ENCODE measurements around the gene CTDSPL.
"Not testable (repeated sequence)": the region's sequence is repeated elsewhere in the genome, so short reads cannot be mapped to it uniquely, and the experiment has no call there.

CTDSPL gene, protein sequence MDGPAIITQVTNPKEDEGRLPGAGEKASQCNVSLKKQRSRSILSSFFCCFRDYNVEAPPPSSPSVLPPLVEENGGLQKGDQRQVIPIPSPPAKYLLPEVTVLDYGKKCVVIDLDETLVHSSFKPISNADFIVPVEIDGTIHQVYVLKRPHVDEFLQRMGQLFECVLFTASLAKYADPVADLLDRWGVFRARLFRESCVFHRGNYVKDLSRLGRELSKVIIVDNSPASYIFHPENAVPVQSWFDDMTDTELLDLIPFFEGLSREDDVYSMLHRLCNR

DNA sequence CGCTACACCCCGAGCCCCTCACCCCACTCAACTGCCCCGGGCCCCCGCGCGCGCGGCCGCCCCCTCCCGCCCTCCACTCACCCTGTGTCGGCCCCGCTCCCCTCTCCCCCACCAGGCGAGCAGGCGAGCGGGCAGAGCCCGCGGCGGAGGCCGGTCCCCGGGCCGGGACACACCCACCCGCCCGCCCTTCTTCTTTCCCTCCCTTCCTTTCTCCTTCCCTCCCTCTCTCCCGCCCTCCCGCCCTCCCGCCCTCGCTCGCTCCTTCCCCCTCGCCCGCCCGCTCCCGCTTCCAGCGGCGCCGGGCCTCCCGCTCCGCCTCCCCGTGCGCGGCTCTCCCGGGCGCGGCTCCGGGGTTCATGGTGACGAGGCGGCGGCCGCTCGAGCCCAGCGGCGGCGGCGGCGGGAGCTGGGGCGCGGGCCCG, at the start of gene CTDSPL:
Gene CTDSPL (plus strand): TSS at position 261 of the 422 bp plus-strand sequence. CDS start 320 bp downstream, outside the sequence.
- in situ Hi-C loops (cut with HindIII; ENCODE audit: low pct_unique_long_range_greater_than_20kb, low sequenced_read_pairs), result no loop called here
- no peak for TF ChIP-seq JUND (IDR thresholded peaks at IDR 0.05; ENCODE audit: low read depth)
- DNase-seq (ENCODE audit: low read depth in 1 of 2, low spot score in 1 of 2), result peak; percentile 65 to 83

DNA sequence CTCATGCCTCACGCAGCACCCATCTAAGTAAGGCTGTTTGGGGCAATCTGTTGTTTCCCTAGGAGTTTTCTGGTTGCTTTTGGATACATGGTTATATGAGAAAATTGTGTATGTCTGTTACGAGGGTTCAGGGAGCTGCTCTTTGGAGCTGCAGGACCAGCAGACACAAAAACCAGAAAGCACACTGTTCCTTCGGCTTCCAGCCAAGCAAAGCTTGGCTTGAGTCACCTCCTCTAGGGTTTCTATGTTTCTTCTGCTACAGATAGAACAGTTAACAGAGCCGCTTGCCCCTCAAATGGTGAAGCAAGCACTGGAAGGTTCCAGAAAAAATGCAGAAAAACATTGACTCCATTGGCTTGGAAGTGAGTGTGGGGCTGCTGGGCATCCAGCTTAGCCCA, 49.2 kb upstream of the CTDSPL start:
- no peak for TF ChIP-seq JUND (IDR thresholded peaks at IDR 0.05; ENCODE audit: low read depth)
- in situ Hi-C loops (cut with HindIII; ENCODE audit: low pct_unique_long_range_greater_than_20kb, low sequenced_read_pairs), result no loop called here

DNA sequence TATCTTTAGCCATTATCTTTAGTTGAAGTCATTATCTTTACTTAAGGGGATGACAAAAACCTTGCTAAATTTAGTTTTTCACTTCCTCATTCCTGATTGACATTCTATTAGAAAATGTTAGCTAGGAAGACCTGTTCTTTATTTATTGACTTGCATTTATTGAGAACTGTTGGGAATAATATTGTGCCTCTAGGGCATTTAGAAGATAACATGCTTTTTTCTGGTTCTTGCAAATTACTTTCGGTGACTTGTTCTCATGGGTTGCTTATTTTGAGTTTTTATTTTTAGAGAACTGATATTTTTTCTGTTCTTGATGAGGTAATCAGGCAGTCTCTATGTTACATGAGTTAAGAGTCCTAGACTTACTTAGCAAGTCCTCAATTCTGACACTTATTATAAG, 48.3 kb upstream of the CTDSPL start:
- no peak for DNase-seq (ENCODE audit: low read depth in 1 of 2, low spot score in 1 of 2)
- in situ Hi-C loops (cut with HindIII; ENCODE audit: low pct_unique_long_range_greater_than_20kb, low sequenced_read_pairs), result no loop called here
- TF ChIP-seq JUND (IDR thresholded peaks at IDR 0.05; ENCODE audit: low read depth), result no peak

More for the DNA sequence above, 49.2 kb upstream of the CTDSPL start:
- DNase-seq (ENCODE audit: low read depth in 1 of 2, low spot score in 1 of 2), result no peak

DNA sequence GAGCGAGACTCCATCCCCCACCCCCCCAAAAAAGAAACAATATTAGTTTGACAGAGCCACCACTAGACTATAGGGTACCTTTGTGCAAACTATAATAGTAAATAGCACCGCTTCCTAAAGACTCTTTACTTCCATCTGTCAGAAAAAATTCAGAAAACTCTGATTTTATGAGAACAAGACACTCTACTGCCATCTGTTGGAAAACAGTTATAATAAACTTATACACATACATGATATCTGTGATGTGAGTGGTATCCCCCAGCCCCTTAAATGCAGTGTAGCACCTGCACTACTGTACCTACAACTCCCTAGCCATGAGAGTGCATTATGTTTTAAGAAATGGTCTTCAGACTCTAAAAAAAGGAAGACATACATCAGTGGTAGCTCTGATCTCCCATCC, 47.1 kb upstream of the CTDSPL start:
- DNase-seq (ENCODE audit: low read depth in 1 of 2, low spot score in 1 of 2), result no peak
- in situ Hi-C loops (cut with HindIII; ENCODE audit: low pct_unique_long_range_greater_than_20kb, low sequenced_read_pairs), result no loop called here
- no peak for TF ChIP-seq JUND (IDR thresholded peaks at IDR 0.05; ENCODE audit: low read depth)

DNA sequence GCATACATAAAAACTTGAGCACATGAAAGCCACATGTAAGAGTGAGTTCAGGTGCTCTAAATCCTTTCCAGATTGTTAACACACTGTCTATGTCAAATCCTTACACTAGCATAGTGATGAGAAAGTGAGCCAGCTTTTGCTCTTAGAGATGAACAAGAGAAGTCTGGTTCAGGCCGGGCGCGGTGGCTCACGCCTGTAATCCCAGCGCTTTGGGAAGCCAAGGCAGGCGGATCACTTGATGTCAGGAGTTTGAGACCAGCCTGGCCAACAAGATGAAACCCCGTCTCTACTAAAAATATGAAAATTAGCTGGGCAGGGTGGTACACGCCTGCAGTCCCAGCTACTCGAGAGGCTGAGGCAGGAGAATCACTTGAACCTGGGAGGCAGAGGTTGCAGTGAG, 46.5 kb upstream of the CTDSPL start:
- DNase-seq (ENCODE audit: low read depth in 1 of 2, low spot score in 1 of 2); in situ Hi-C loops (cut with HindIII; ENCODE audit: low pct_unique_long_range_greater_than_20kb, low sequenced_read_pairs): not testable (repeated sequence)

DNA sequence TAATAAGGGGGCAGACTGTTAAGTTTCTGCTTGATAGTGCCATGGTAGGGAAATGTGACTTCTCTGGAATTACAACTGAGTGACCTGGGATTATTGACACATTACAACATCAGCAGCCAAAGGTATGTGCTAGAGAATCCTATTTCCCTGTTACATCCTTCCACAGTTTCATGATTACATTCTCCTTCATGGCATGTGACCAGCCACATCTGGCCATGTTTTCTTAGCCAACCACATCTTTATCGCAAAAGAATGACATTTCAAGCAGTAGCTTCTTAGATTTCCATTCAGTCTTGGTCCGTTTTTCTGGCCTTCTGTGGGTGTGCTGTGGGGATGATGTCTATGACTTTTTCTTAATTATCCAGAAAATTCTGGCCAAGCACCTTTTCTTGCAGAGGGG, 45.4 kb upstream of the CTDSPL start:
- TF ChIP-seq JUND (IDR thresholded peaks at IDR 0.05; ENCODE audit: low read depth), result no peak
- in situ Hi-C loops (cut with HindIII; ENCODE audit: low pct_unique_long_range_greater_than_20kb, low sequenced_read_pairs), result no loop called here
- DNase-seq (ENCODE audit: low read depth in 1 of 2, low spot score in 1 of 2), result peak in 1 of 2 experiments; percentile 12

DNA sequence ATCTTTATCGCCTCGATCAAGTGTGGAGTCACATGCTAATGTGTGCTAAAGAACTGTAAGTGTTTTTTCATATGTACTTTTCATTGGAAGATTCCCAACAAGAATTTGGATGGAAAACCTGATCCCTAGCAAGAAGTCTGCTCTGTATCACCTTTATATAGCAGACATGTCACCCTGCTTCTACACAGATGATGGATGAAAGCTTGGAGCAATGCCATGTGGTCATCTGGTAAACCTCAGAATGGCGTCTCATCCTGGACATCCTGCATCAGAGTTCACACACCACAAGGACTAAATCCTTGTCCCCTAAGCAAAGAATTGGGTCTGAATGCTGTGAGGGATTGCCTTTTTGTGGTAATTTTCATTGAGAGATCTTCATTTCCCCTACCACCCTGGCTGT, 42.1 kb upstream of the CTDSPL start:
- in situ Hi-C loops (cut with HindIII; ENCODE audit: low pct_unique_long_range_greater_than_20kb, low sequenced_read_pairs), result no loop called here
- no peak for DNase-seq (ENCODE audit: low read depth in 1 of 2, low spot score in 1 of 2)
- no peak for TF ChIP-seq JUND (IDR thresholded peaks at IDR 0.05; ENCODE audit: low read depth)

DNA sequence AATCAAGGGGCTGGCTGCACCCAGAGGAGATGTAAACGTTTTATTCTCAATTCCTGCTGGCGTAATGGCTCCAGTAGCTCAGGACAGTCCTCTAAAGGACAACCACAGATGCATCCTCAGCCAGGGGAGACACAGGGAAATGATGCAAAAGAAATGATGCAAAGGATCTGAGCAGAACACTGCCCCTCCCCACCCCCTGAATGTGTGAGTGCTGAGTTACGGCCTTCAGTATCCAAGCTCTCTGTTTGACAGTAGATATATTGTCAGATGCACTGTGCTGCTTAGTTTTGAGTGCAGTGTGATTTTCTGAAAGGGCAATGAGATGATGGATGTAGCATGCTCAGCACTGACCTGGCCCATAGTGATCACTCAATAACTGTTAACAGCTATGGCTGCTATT, 41.4 kb upstream of the CTDSPL start:
- no peak for DNase-seq (ENCODE audit: low read depth in 1 of 2, low spot score in 1 of 2)
- in situ Hi-C loops (cut with HindIII; ENCODE audit: low pct_unique_long_range_greater_than_20kb, low sequenced_read_pairs), result no loop called here
- no peak for TF ChIP-seq JUND (IDR thresholded peaks at IDR 0.05; ENCODE audit: low read depth)

DNA sequence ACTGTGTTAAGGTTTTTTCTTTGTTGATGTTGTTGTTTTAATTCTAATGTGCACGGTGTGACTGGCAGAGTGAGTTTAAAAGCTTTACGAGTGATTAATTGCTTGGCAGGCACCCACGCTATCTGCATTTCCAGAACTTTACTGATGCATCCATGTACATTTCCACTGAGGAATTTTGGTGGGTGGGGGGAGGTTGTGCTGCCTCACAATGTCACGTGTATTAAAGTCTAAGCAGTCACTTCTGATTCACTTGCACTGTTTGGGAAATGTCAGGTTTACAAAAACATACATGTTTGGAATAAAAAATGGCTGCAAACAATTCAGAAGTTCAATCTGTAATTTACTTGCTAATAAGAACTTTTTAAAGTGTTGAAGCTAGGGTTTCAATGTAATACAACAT, 38.5 kb upstream of the CTDSPL start:
- no peak for DNase-seq (ENCODE audit: low read depth in 1 of 2, low spot score in 1 of 2)
- in situ Hi-C loops (cut with HindIII; ENCODE audit: low pct_unique_long_range_greater_than_20kb, low sequenced_read_pairs), result no loop called here
- TF ChIP-seq JUND (IDR thresholded peaks at IDR 0.05; ENCODE audit: low read depth), result no peak

DNA sequence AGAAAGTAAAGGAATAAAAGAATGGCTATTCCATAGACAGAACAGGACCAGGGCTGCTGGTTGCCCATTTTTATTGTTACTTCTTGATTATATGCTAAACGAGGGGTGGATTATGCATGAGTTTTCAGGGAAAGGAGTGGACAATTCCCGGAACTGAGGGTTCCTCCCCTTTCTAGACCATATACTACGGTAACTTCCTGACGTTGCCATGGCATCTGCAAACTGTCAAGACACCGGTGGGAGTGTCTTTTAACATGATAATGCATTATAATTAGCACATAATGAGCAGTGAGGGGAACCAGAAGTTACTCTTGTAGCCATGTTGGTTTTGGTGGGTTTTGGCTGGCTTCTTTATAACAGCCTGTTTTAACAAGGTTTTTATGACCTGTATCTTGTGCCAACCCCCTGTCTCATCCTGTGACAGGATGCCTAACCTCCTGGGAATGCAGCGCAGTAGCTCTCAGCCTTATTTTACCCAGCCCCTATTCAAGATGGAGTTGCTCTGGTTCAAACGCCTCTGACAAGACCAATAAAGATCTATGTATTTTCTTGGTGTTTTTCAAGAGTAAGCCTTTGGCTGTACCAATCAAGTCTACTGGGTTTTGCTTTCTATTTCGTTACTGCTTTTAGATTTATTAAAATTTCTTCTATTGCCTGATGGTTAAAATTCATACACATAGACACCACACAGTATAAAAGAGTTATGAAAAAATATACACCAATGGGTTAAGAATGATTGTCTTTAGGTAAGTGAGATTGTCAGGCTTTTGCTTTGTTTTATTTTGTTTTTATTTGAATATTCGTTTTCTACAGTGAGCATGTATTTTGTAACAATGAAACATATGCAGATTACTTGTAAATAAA, 37.4 kb upstream of the CTDSPL start:
- no peak for TF ChIP-seq JUND (IDR thresholded peaks at IDR 0.05; ENCODE audit: low read depth)
- in situ Hi-C loops (cut with HindIII; ENCODE audit: low pct_unique_long_range_greater_than_20kb, low sequenced_read_pairs), result no loop called here
- DNase-seq (ENCODE audit: low read depth in 1 of 2, low spot score in 1 of 2), result no peak

DNA sequence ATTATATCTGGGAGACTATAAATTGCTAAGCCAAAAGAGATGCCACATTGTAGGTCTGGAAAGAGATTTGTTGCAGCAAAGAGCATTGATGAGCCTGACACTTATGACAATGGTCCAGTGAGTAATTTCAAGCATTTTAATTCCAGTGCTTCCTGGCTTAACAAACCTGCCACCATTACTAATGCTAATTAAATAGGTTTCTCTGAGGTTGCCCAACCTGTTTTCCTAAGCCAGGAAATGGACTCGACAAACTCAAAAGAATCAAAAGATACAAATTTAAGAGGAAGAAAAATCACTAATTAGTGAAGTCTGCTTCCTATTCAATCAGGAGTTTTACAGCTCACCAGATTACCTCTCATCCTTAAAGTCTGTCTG, 36.7 kb upstream of the CTDSPL start:
- peak in 1 of 2 experiments; percentile 18 for DNase-seq (ENCODE audit: low read depth in 1 of 2, low spot score in 1 of 2)
- TF ChIP-seq JUND (IDR thresholded peaks at IDR 0.05; ENCODE audit: low read depth), result no peak
- in situ Hi-C loops (cut with HindIII; ENCODE audit: low pct_unique_long_range_greater_than_20kb, low sequenced_read_pairs), result no loop called here

DNA sequence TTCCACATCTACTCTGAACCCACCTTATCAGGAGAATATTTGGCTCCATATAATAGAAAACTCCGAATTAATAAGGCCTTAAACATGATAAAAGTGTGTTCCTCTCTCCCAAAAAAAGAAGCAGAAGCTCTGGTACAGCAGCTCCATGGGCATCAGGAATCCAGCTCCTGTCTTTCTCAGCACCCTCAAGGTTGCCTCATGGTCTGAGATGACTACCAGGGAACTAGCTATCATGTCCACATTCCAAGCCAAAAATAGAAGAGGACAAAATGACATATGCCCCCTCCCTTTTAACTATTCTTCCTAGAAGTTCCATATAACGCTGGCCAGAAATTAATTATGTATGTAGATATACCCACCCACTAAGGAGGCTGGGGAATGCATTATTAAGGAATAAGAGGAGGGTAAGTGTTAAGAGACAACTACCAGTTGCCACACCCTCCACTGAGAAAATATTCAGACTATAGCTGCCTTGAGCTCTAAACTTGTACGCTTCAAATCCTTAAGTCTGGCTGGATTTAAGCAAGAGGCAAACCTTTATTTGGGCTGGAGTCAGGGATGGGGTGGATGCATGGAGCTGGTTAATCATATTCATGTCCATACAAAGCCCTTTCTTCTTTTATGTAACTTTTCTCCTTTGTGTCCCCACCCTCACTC, 35.8 kb upstream of the CTDSPL start:
- TF ChIP-seq JUND (IDR thresholded peaks at IDR 0.05; ENCODE audit: low read depth), result no peak
- DNase-seq (ENCODE audit: low read depth in 1 of 2, low spot score in 1 of 2), result no peak
- in situ Hi-C loops (cut with HindIII; ENCODE audit: low pct_unique_long_range_greater_than_20kb, low sequenced_read_pairs), result no loop called here

DNA sequence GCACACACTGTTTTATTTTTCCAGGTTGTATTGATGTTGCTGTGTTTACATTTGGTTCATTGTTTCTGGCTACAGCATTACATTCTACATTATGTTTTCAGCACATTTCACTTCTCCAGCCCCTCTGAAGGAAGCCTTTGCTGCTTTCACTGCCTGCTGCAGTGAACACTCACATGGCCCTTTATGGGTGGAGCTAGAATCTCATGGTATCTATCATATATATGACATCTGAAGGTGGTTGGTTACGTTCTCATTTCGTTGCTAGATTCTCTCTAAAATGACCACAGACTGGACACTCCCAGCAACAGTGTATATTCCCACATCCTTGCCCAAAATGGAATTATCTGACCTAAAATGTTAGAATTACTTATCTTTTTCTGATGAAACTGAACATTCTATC, 35.2 kb upstream of the CTDSPL start:
- in situ Hi-C loops (cut with HindIII; ENCODE audit: low pct_unique_long_range_greater_than_20kb, low sequenced_read_pairs), result no loop called here
- no peak for DNase-seq (ENCODE audit: low read depth in 1 of 2, low spot score in 1 of 2)
- no peak for TF ChIP-seq JUND (IDR thresholded peaks at IDR 0.05; ENCODE audit: low read depth)

Measured in T47D (cell line).